Pancreas (tissue), 10 donors: ENCODE results near the gene DOCK11. TPM values are rescaled to one million over a fixed set of nuclear protein-coding genes. Genes with fewer than 3 reads are reported as not detected.
"Not testable (repeated sequence)": the region's sequence is repeated elsewhere in the genome, so short reads cannot be mapped to it uniquely, and the experiment has no call there.

Experiments
- ATAC-seq, 4 donors: fragments of 200-7000 bp; cut with Tn5 transposase; one replicate each; pipeline versions ENCODE4 v1.8.0 to v1.9.1; 2020; ENCODE audit warnings: mild to moderate bottlenecking in 4 of 4, moderate library complexity in 4 of 4
- DNase-seq, 6 donors: peaks; one replicate each; pipeline ENCODE4 v3.0.0-alpha.2; 2020
- FAIRE-seq: peaks from 2 replicates; lab custom pipeline; 2012; peaks lifted over from hg19 to GRCh38; lab: Jason Lieb, UNC
- H3K27ac ChIP-seq, 4 donors: fragments of 200-600 bp; sonication (generic); 1 replicate in 3 of 4; 2 replicates in 1 of 4; pipeline versions ENCODE4 v1.5.0 to v1.8.0; 2020
- H3K27me3 ChIP-seq, 4 donors: fragments of 200-600 bp; one replicate each; pipeline ENCODE4 v1.8.0; 2021
- H3K36me3 ChIP-seq, 3 donors: fragments of 200-600 bp; sonication (generic) in 1 of 3; one replicate each; pipeline versions ENCODE4 v1.5.0 to v1.8.0; 2020 to 2021
- H3K4me1 ChIP-seq, 3 donors: fragments of 200-600 bp; one replicate each; pipeline ENCODE4 v1.8.0; 2021
- H3K4me3 ChIP-seq, 4 donors: fragments of 200-600 bp; sonication (generic) in 2 of 4; one replicate each; pipeline versions ENCODE4 v1.5.0 to v1.8.0; 2020 to 2021
- H3K9me3 ChIP-seq, 4 donors: fragments of 200-600 bp; one replicate each; pipeline ENCODE4 v1.8.0; 2021
- WGBS, 2 donors: extraction: QIAGEN DNeasy Blood & Tissue Kit; methylation state at CpG; one replicate each; pipeline ENCODE4 v1.1.7; 2013; 5-methylcytosine and 5-hydroxymethylcytosine counted together
- intact Hi-C, 3 donors: fragments of 100-400 bp; cut with DNase I; formaldehyde crosslinking; loops; one replicate each; pipeline versions ENCODE4 v1.11.1 to v1.14.2; 2022
- polyA plus RNA-seq, 2 donors: library from polyadenylated mRNA; stranded (reverse); fragments of 200-250 nt; gene quantifications; one replicate each; pipeline ENCODE4 v1.2.3, GENCODE V29; 2013
- total RNA-seq, 6 donors: library from RNA; stranded (reverse); fragmentation: NEBNext Ultra II Directional in 4 of 6; extraction: Animal tissue kit (Norgen Biotek cat#: 25700) in 4 of 6; gene quantifications; one replicate each; pipeline versions ENCODE4 v1.2.1 to v1.2.4, GENCODE V29; 2021 to 2023
- TF ChIP-seq, protein P1 (sequence below), 4 donors: fragments of 200-600 bp; sonication (generic) in 3 of 4; IDR thresholded peaks; one replicate each; pipeline versions ENCODE4 v1.5.0 to v1.8.0; 2021; ENCODE audit warnings: antibody characterized with exemption in 4 of 4
- donor health status: healthy with polysubstance abuse.
- donor health status: DM: no; HTN: no; CAD: no; lungs with moderate emphysema.
- donor health status: DM: no; HTN: no; CAD: no.
- donor health status: control.
- donor health status: control.
- donor health status: Bipolar disorder and iron deficiency.
- donor health status: DM: yes; HTN: yes; CAD: no.
- donor health status: DM: no; HTN: no; CAD: no.
- donor health status: DM: no; HTN: no; CAD: no.
- donor health status: DM: yes; HTN: yes; CAD: no.

The DOCK11 gene
- total and polyA plus RNA-seq, 8 donors = 0.65 to 8.1 (median 2.4) TPM

DNA sequence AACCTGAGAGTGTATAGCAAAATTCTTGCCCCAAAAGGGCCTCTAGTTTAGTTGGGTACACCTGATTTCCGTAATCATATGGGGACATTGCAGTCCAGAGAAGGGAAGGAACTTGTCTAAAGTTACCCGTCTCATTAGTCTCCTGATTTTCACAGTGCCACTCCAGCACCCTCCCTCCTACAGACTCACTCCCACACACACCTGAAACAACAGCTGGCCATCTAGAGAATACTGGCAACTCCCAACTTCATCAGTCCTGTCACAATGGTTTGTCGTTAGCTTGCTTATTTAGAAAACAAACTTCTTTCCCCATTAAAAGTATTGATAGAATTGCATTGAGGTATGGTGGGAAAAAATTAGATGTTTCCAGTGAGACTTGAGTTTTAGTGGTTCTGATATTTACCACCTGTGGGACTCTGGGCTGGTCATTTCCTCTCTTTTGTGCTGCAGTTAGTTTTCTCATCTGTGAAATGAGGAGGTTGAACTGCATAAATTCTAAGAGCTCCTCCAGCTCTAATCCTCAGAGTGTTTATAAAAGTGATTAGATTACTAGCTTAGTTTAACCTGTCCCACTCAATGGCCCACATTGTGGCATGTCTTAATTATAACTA is 233.5 kb downstream of the DOCK11 start:
- Histone ChIP-seq H3K4me3 (peak overlapping the region in 1 of 4 donors; percentile 66), H3K9me3 (no peaks in the 10 kb centered on the region), H3K36me3 (no peaks in the 10 kb centered on the region), H3K27ac (peak overlapping the region in 1 of 4 donors; percentile 91), H3K27me3 (no peaks in the 10 kb centered on the region), H3K4me1 (no peaks in the 10 kb centered on the region)
- TF ChIP-seq, protein P1, sequence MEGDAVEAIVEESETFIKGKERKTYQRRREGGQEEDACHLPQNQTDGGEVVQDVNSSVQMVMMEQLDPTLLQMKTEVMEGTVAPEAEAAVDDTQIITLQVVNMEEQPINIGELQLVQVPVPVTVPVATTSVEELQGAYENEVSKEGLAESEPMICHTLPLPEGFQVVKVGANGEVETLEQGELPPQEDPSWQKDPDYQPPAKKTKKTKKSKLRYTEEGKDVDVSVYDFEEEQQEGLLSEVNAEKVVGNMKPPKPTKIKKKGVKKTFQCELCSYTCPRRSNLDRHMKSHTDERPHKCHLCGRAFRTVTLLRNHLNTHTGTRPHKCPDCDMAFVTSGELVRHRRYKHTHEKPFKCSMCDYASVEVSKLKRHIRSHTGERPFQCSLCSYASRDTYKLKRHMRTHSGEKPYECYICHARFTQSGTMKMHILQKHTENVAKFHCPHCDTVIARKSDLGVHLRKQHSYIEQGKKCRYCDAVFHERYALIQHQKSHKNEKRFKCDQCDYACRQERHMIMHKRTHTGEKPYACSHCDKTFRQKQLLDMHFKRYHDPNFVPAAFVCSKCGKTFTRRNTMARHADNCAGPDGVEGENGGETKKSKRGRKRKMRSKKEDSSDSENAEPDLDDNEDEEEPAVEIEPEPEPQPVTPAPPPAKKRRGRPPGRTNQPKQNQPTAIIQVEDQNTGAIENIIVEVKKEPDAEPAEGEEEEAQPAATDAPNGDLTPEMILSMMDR (IDR thresholded peaks at IDR 0.05) = no peak
- no peak for ATAC-seq
- no peak for FAIRE-seq
- intact Hi-C loops = no loop called here
- 45 to 60% methylated on average over 3 of the region's 3 CpGs for WGBS, 2 donors
- no peak for DNase-seq

DNA sequence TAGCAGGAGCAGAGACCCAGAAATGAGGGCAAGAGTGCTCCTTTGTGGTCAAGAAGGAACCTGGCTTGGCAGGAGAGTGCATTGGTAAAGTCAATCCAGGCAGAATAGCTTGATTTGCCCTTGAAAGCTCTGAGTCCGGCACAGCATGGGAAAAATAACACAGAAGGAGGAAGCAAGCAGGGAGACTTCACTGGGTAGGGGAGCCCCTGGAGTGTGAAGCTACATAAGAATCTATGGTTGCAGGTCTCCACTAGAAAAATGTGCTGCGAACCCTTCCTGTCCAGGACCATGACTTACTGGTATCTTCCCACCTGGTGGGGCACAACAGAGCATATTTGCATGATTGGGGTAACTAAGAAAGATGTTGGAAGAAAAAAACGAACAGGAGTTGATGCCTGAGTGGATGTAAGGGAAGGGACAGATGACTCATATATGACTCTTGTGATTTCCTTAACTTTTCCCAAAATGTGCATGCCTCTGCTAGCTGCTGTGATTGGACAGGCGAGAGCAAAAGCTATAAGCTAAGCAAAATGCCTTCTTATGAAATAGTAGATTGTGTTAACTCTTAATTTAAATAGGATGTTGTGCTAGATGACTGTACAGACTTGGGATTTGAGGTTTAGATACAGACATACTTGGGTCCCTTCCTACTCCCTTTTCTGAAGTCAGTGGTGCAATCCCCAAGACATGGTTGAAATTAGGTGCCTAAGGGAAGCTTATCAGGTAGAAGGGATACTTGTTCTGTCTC is 235.1 kb downstream of the DOCK11 start:
- DNase-seq (no peak), ATAC-seq (no peak), FAIRE-seq (no peak)
- TF ChIP-seq, protein P1 (IDR thresholded peaks at IDR 0.05) = no peak
- 47 to 52% methylated on average over 4 of the region's 4 CpGs for WGBS, 2 donors
- no peaks in the 10 kb centered on the region for H3K9me3 ChIP-seq
- no peaks in the 10 kb centered on the region for H3K36me3 ChIP-seq
- intact Hi-C loops = no loop called here
- no peak overlapping the region for H3K4me3 ChIP-seq
- H3K27ac ChIP-seq = peak overlapping the region in 1 of 4 donors; percentile 27
- H3K27me3 ChIP-seq = no peaks in the 10 kb centered on the region
- H3K4me1 ChIP-seq = no peaks in the 10 kb centered on the region

DNA sequence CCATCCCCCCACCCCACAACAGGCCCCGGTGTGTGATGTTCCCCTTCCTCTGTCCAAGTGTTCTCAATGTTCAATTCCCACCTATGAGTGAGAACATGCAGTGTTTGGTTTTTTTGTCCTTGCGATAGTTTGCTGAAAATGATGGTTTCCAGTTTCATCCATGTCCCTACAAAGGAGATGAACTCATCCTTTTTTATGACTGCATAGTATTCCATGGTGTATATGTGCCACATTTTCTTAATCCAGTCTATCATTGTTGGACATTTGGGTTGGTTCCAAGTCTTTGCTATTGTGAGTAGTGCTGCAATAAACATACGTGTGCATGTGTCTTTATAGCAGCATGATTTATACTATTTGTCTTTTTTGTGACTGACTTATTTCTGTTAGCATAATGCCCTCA is 236.9 kb downstream of the DOCK11 start:
- FAIRE-seq, intact Hi-C loops: not testable (repeated sequence)
- 84 to 94% methylated on average over 3 of the region's 3 CpGs for WGBS, 2 donors

DNA sequence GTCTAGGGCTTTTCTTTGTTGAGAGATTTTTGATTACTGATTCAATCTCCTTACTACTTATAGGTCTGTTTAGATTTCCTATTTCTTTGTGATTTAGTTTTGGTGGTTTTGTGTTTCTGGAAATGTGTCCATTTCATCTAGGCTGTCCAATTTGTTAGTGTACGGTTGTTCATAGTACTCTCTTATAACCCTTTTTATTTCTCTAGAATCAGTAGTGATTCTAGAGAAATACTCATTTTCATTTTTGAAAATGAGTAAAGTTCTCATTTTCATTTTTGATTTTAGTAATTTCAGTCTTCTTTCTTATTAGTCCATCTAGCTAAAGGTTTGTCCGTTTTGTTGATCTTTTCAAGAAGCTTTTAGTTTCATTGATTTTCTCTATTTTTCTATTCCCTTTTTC is 239.3 kb downstream of the DOCK11 start:
- no peak for ATAC-seq
- intact Hi-C loops = no loop called here
- 82 to 94% methylated on average over 2 of the region's 2 CpGs for WGBS, 2 donors

More for the DNA sequence above, 236.9 kb downstream of the DOCK11 start:
- not testable (repeated sequence) for ATAC-seq, H3K27me3 ChIP-seq, H3K27ac ChIP-seq, H3K4me1 ChIP-seq, H3K4me3 ChIP-seq, DNase-seq, H3K36me3 ChIP-seq, H3K9me3 ChIP-seq

More for the DNA sequence above, 239.3 kb downstream of the DOCK11 start:
- FAIRE-seq (no peak), DNase-seq (no peak)
- no peak overlapping the region for H3K27ac ChIP-seq
- TF ChIP-seq, protein P1 (IDR thresholded peaks at IDR 0.05) = no peak
- no peak overlapping the region for H3K4me3 ChIP-seq
- H3K4me1 ChIP-seq = no peaks in the 10 kb centered on the region
- no peaks in the 10 kb centered on the region for H3K27me3 ChIP-seq
- no peaks in the 10 kb centered on the region for H3K36me3 ChIP-seq
- no peaks in the 10 kb centered on the region for H3K9me3 ChIP-seq

Other genes with a start within 250 kb of the DOCK11 start
- gene WDR44, start 149.7 kb upstream of the DOCK11 start, total RNA-seq = 1 to 10 TPM; 3.1 to 8.9 (median 4.6) TPM
- 1 to 10 TPM; 2.2 to 3.6 TPM for gene WDR44, start 149.7 kb upstream of the DOCK11 start, polyA plus RNA-seq
- gene IL13RA1, start 231.8 kb downstream of the DOCK11 start, total RNA-seq = 10 to 100 TPM; 13.9 to 46.8 (median 23.3) TPM
- 10 to 100 TPM in 1 of 2 donors, 1 to 10 TPM in 1; 9.2 to 12.9 TPM for gene IL13RA1, start 231.8 kb downstream of the DOCK11 start, polyA plus RNA-seq